ENCODE results near the gene CCDC13. TPM values are rescaled to one million over a fixed set of nuclear protein-coding genes. Genes with fewer than 3 reads are reported as not detected.

CCDC13 gene
- total RNA-seq, 1 experiment from 2014 or later = 0.82 TPM

DNA sequence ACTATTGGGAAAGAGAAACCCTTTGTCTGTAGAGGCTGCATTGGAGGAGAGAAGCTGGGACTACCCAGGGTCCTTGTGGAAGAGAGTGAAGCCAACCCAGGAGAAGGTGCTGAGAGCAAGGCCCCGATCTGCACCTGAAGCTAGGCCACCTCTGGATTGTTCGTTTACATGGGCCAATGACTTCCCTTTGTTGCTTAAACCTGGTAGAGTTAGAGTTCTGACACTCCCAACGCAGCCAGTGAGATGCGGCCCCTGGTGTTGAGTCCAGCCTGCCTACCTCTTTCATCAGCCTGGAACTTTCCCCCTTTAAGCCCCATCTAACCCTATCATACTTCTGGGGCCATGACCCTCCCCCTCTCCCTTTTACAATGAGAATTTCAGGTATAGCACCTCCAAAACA, 30.8 kb downstream of the CCDC13 start:
- ChIA-PET CTCF (no interaction called here), POLR2A (no interaction called here)
- intact Hi-C loops (cut with micrococcal nuclease; ENCODE audit: unreplicated experiment) = loop anchor here (5.0 kb wide), 1 partner anchor 170 kb away; no protein-coding TSS in a partner anchor
- Mint-ChIP-seq H3K27me3 (ENCODE audit: insufficient read depth, unreplicated experiment) (no peaks in the 10 kb centered on the region), H3K36me3 (ENCODE audit: insufficient read depth, unreplicated experiment) (no peaks in the 10 kb centered on the region), H3K4me3 (ENCODE audit: unreplicated experiment) (no peak overlapping the region), H3K27ac (ENCODE audit: unreplicated experiment) (no peak overlapping the region), H3K4me1 (ENCODE audit: low read depth, unreplicated experiment) (no peaks in the 10 kb centered on the region), H3K9me3 (ENCODE audit: unreplicated experiment) (no peaks in the 10 kb centered on the region)
- H3K4me1 ChIP-seq = no peaks in the 10 kb centered on the region
- TF ChIP-seq, protein P1, sequence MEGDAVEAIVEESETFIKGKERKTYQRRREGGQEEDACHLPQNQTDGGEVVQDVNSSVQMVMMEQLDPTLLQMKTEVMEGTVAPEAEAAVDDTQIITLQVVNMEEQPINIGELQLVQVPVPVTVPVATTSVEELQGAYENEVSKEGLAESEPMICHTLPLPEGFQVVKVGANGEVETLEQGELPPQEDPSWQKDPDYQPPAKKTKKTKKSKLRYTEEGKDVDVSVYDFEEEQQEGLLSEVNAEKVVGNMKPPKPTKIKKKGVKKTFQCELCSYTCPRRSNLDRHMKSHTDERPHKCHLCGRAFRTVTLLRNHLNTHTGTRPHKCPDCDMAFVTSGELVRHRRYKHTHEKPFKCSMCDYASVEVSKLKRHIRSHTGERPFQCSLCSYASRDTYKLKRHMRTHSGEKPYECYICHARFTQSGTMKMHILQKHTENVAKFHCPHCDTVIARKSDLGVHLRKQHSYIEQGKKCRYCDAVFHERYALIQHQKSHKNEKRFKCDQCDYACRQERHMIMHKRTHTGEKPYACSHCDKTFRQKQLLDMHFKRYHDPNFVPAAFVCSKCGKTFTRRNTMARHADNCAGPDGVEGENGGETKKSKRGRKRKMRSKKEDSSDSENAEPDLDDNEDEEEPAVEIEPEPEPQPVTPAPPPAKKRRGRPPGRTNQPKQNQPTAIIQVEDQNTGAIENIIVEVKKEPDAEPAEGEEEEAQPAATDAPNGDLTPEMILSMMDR (IDR thresholded peaks at IDR 0.05; ENCODE audit: insufficient read depth in 1 of 2, low read depth in 1 of 2, low read length in 1 of 2, severe bottlenecking in 1 of 2, unreplicated experiment in 1 of 2) = no peak
- DNase-seq = no peak
- no TSS peak for BruUV-seq (replicated peaks)
- H3K4me3 ChIP-seq (ENCODE audit: low read depth, low read length) = no peak overlapping the region
- H3K27me3 ChIP-seq (replicated peaks; ENCODE audit: control insufficient read depth, insufficient read depth, low read length) = no peaks in the 10 kb centered on the region
- H3K9me3 ChIP-seq = no peaks in the 10 kb centered on the region
- no peaks in the 10 kb centered on the region for H3K36me3 ChIP-seq (ENCODE audit: control insufficient read depth, insufficient read depth, low read length)

- Mint-ChIP-seq H3K9me3 (ENCODE audit: unreplicated experiment) (no peaks in the 10 kb centered on the region), H3K27ac (ENCODE audit: unreplicated experiment) (no peak overlapping the region), H3K4me1 (ENCODE audit: low read depth, unreplicated experiment) (no peaks in the 10 kb centered on the region), H3K4me3 (ENCODE audit: unreplicated experiment) (no peak overlapping the region), H3K36me3 (ENCODE audit: insufficient read depth, unreplicated experiment) (no peaks in the 10 kb centered on the region), H3K27me3 (ENCODE audit: insufficient read depth, unreplicated experiment) (no peaks in the 10 kb centered on the region)
- no peak overlapping the region for H3K4me3 ChIP-seq (ENCODE audit: low read depth, low read length)
- BruUV-seq (replicated peaks) = no TSS peak
- intact Hi-C loops (cut with micrococcal nuclease; ENCODE audit: unreplicated experiment) = loop anchor here (5.0 kb wide), 1 partner anchor 169 kb away; no protein-coding TSS in a partner anchor
- no peak for DNase-seq
- no peaks in the 10 kb centered on the region for H3K9me3 ChIP-seq
- TF ChIP-seq, protein P1 (IDR thresholded peaks at IDR 0.05; ENCODE audit: insufficient read depth in 1 of 2, low read depth in 1 of 2, low read length in 1 of 2, severe bottlenecking in 1 of 2, unreplicated experiment in 1 of 2) = no peak
- H3K4me1 ChIP-seq = no peaks in the 10 kb centered on the region
- CTCF ChIA-PET = no interaction called here
- H3K27me3 ChIP-seq (replicated peaks; ENCODE audit: control insufficient read depth, insufficient read depth, low read length) = no peaks in the 10 kb centered on the region
- H3K36me3 ChIP-seq (ENCODE audit: control insufficient read depth, insufficient read depth, low read length) = no peaks in the 10 kb centered on the region
- POLR2A ChIA-PET = no interaction called here
These were observed 31.3 kb downstream of the CCDC13 start for GRCh38 chr3:42741796-42742195.

GRCh38 chr3:42739401-42740158, 33.5 kb downstream of the CCDC13 start:
- H3K9me3 ChIP-seq = no peaks in the 10 kb centered on the region
- DNase-seq = no peak
- Mint-ChIP-seq H3K4me3 (ENCODE audit: unreplicated experiment) (no peak overlapping the region), H3K9me3 (ENCODE audit: unreplicated experiment) (no peaks in the 10 kb centered on the region), H3K36me3 (ENCODE audit: insufficient read depth, unreplicated experiment) (no peaks in the 10 kb centered on the region), H3K27ac (ENCODE audit: unreplicated experiment) (no peak overlapping the region), H3K4me1 (ENCODE audit: low read depth, unreplicated experiment) (no peaks in the 10 kb centered on the region), H3K27me3 (ENCODE audit: insufficient read depth, unreplicated experiment) (no peaks in the 10 kb centered on the region)
- no peaks in the 10 kb centered on the region for H3K4me1 ChIP-seq
- H3K4me3 ChIP-seq (ENCODE audit: low read depth, low read length) = no peak overlapping the region
- no peaks in the 10 kb centered on the region for H3K27me3 ChIP-seq (replicated peaks; ENCODE audit: control insufficient read depth, insufficient read depth, low read length)
- no peaks in the 10 kb centered on the region for H3K36me3 ChIP-seq (ENCODE audit: control insufficient read depth, insufficient read depth, low read length)
- no TSS peak for BruUV-seq (replicated peaks)
- intact Hi-C loops (cut with micrococcal nuclease; ENCODE audit: unreplicated experiment) = loop anchor here (5.0 kb wide), 1 partner anchor 167 kb away; no protein-coding TSS in a partner anchor
- ChIA-PET POLR2A (no interaction called here), CTCF (no interaction called here)
- TF ChIP-seq, protein P1 (IDR thresholded peaks at IDR 0.05; ENCODE audit: insufficient read depth in 1 of 2, low read depth in 1 of 2, low read length in 1 of 2, severe bottlenecking in 1 of 2, unreplicated experiment in 1 of 2) = no peak

All from Caco-2 (cell line).